ENCODE measurements around the gene TBC1D23.
"Not testable (repeated sequence)": the region's sequence is repeated elsewhere in the genome, so short reads cannot be mapped to it uniquely, and the experiment has no call there.

TBC1D23 gene

GRCh38 chr3:100260685-100261484 lies at the start of gene TBC1D23:
TBC1D23 (plus strand) TSS chr3:100260992; CDS start chr3:100261019, 27 bp downstream.
- Histone ChIP-seq H3K4me1 (peaks cover 35% of the 10 kb centered on the region), H3K4me3 (peak within 1 kb of the TSS; percentile 81), H3K27ac (peak within 1 kb of the TSS; percentile 84), H3K36me3 (no peaks in the 10 kb centered on the region), H3K9ac (peak within 1 kb of the TSS; percentile 86), H3K4me2 (peak within 1 kb of the TSS; percentile 94), H3K27me3 (no peaks in the 10 kb centered on the region), H4K20me1 (peaks cover 40% of the 10 kb centered on the region), H3K9me3 (no peaks in the 10 kb centered on the region)
- TF ChIP-seq Cebpa-rat (IDR thresholded peaks at IDR 0.05) = no peak

- H3K27me3 ChIP-seq = no peaks in the 10 kb centered on the region
- no peak overlapping the region for H3K9ac ChIP-seq
- no peaks in the 10 kb centered on the region for H4K20me1 ChIP-seq
- TF ChIP-seq Cebpa-rat (IDR thresholded peaks at IDR 0.05) = no peak
- no peaks in the 10 kb centered on the region for H3K9me3 ChIP-seq
- H3K4me1 ChIP-seq = peaks cover 22% of the 10 kb centered on the region
- no peak overlapping the region for H3K27ac ChIP-seq
- no peak overlapping the region for H3K4me2 ChIP-seq
- no peaks in the 10 kb centered on the region for H3K36me3 ChIP-seq
- no peak overlapping the region for H3K4me3 ChIP-seq
Observed at GRCh38 chr3:100213891-100214573, 46.8 kb upstream of the TBC1D23 start.

- peaks cover 22% of the 10 kb centered on the region for H3K4me1 ChIP-seq
- no peak for TF ChIP-seq Cebpa-rat (IDR thresholded peaks at IDR 0.05)
Observed at GRCh38 chr3:100214574-100214964, 46.2 kb upstream of the TBC1D23 start.

GRCh38 chr3:100216713-100217112 lies 44.1 kb upstream of the TBC1D23 start:
- no peak overlapping the region for H3K4me2 ChIP-seq
- no peak overlapping the region for H3K4me3 ChIP-seq
- H3K36me3 ChIP-seq = no peaks in the 10 kb centered on the region
- TF ChIP-seq Cebpa-rat (IDR thresholded peaks at IDR 0.05) = no peak
- H3K4me1 ChIP-seq = peaks cover under 1% of the 10 kb centered on the region; the same call in 1 of the 2 replicates
- no peak overlapping the region for H3K27ac ChIP-seq
- H3K9ac ChIP-seq = no peak overlapping the region
- no peaks in the 10 kb centered on the region for H3K27me3 ChIP-seq
- H4K20me1 ChIP-seq = no peaks in the 10 kb centered on the region
- peaks cover 5% of the 10 kb centered on the region for H3K9me3 ChIP-seq

More at GRCh38 chr3:100214574-100214964, 46.2 kb upstream of the TBC1D23 start:
- no peaks in the 10 kb centered on the region for H3K27me3 ChIP-seq
- H3K27ac ChIP-seq = no peak overlapping the region
- no peak overlapping the region for H3K4me2 ChIP-seq
- H3K36me3 ChIP-seq = no peaks in the 10 kb centered on the region
- H3K9me3 ChIP-seq = peaks cover 2% of the 10 kb centered on the region
- H3K4me3 ChIP-seq = no peak overlapping the region
- H4K20me1 ChIP-seq = no peaks in the 10 kb centered on the region
- no peak overlapping the region for H3K9ac ChIP-seq

DNA sequence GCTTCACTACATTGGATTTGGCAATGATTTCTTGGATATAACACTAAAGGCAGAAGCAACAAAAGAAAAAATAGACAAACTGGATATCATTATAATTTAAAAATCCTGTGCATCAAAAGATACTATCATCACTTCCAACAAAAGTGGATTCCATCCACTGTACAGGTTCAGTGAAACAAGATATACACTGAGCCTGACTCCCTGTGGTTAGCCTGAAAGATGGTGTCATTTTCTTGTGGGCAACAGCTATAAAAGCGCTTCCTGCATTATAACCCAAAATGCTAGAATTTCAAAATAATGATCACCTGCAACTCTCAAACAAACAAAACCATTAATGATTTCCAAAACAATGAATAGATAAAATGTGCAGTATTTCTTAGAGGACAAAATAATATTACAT lies 39.6 kb upstream of the TBC1D23 start:
- Histone ChIP-seq H3K36me3 (no peaks in the 10 kb centered on the region), H4K20me1 (no peaks in the 10 kb centered on the region), H3K27ac (no peak overlapping the region), H3K9me3 (peaks cover 10% of the 10 kb centered on the region), H3K4me1 (no peaks in the 10 kb centered on the region), H3K4me2 (no peak overlapping the region), H3K9ac (no peak overlapping the region), H3K27me3 (no peaks in the 10 kb centered on the region), H3K4me3 (no peak overlapping the region)
- no peak for TF ChIP-seq Cebpa-rat (IDR thresholded peaks at IDR 0.05)

GRCh38 chr3:100225193-100225592 lies 35.6 kb upstream of the TBC1D23 start:
- H4K20me1 ChIP-seq = no peaks in the 10 kb centered on the region
- H3K36me3 ChIP-seq = no peaks in the 10 kb centered on the region
- H3K27ac ChIP-seq = no peak overlapping the region
- TF ChIP-seq Cebpa-rat (IDR thresholded peaks at IDR 0.05) = no peak
- no peak overlapping the region for H3K9ac ChIP-seq
- H3K4me3 ChIP-seq = no peak overlapping the region
- H3K27me3 ChIP-seq = no peaks in the 10 kb centered on the region
- no peak overlapping the region for H3K4me2 ChIP-seq
- no peaks in the 10 kb centered on the region for H3K4me1 ChIP-seq
- peaks cover 15% of the 10 kb centered on the region for H3K9me3 ChIP-seq

GRCh38 chr3:100225883-100226282 lies 34.9 kb upstream of the TBC1D23 start:
- H3K4me1 ChIP-seq = no peaks in the 10 kb centered on the region
- H3K36me3 ChIP-seq = no peaks in the 10 kb centered on the region
- no peaks in the 10 kb centered on the region for H3K27me3 ChIP-seq
- H4K20me1 ChIP-seq = no peaks in the 10 kb centered on the region
- no peak overlapping the region for H3K27ac ChIP-seq
- no peak overlapping the region for H3K4me2 ChIP-seq
- no peak overlapping the region for H3K4me3 ChIP-seq
- H3K9ac ChIP-seq = no peak overlapping the region
- peaks cover 19% of the 10 kb centered on the region for H3K9me3 ChIP-seq
- no peak for TF ChIP-seq Cebpa-rat (IDR thresholded peaks at IDR 0.05)

DNA sequence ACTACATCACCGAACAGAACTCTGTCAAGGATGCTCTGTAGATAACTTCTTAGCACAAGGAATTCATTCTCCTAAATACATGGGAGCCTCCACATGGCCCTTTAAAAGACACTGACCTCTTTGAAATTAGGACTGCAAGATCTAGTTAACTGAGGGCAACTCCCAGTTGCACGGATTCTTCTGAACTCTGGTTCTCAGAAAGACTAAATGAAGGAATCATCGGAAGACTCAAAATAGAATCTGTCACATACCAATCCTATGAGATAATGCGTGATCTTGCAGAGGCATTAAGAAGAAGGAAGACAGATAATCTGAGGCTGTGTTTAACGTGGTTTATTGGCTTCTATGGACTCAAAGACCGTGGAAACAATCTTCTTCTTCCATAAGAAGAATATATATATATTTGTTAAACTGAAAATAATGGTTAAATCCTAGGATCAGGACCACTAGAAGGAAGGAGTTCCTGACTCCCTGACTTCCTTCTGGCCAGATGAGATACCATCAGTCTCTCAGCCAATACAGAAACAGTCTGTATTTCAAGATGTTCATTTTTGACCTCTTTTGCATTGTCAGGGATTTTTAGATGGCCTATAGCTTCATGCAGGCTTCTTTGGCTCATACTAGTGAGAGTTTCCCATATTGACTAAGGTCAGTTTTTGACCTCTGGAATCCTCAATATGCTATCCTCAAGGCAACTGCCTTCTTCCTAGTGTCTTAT lies 33.9 kb upstream of the TBC1D23 start:
- TF ChIP-seq Cebpa-rat (IDR thresholded peaks at IDR 0.05) = no peak
- no peak overlapping the region for H3K4me2 ChIP-seq

DNA sequence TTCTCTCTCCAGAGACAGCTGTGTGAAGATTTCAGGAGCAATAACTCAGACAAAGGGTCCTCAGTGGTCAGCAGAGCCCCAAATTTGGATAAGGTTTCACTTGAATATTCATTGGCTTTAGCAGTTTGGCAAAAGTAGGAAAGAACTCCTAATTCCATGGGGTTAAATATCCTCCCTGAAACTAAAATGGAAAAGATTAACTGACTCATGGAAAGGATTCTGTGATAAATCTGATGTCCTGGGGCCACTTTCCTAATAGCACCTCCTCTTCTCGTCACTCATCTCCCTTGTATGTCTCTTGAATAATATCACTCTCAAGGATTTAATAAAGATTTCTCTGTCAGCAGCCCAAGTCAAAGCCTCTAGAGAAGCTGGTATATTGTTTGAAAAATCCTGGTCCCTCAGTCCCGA lies 33.3 kb upstream of the TBC1D23 start:
- Histone ChIP-seq H3K9me3 (peaks cover 19% of the 10 kb centered on the region), H3K9ac (no peak overlapping the region), H3K4me2 (no peak overlapping the region), H4K20me1 (no peaks in the 10 kb centered on the region), H3K27me3 (no peaks in the 10 kb centered on the region), H3K4me1 (no peaks in the 10 kb centered on the region), H3K36me3 (no peaks in the 10 kb centered on the region), H3K27ac (no peak overlapping the region), H3K4me3 (no peak overlapping the region)
- TF ChIP-seq Cebpa-rat (IDR thresholded peaks at IDR 0.05) = no peak

More for the DNA sequence above, 33.9 kb upstream of the TBC1D23 start:
- H3K36me3 ChIP-seq = no peaks in the 10 kb centered on the region
- no peak overlapping the region for H3K27ac ChIP-seq
- no peak overlapping the region for H3K9ac ChIP-seq
- H3K4me1 ChIP-seq = no peaks in the 10 kb centered on the region
- peaks cover 19% of the 10 kb centered on the region for H3K9me3 ChIP-seq
- H3K27me3 ChIP-seq = no peaks in the 10 kb centered on the region
- no peaks in the 10 kb centered on the region for H4K20me1 ChIP-seq
- H3K4me3 ChIP-seq = no peak overlapping the region

- H3K9ac ChIP-seq = no peak overlapping the region
Observed at GRCh38 chr3:100228247-100228646, 32.5 kb upstream of the TBC1D23 start.

DNA sequence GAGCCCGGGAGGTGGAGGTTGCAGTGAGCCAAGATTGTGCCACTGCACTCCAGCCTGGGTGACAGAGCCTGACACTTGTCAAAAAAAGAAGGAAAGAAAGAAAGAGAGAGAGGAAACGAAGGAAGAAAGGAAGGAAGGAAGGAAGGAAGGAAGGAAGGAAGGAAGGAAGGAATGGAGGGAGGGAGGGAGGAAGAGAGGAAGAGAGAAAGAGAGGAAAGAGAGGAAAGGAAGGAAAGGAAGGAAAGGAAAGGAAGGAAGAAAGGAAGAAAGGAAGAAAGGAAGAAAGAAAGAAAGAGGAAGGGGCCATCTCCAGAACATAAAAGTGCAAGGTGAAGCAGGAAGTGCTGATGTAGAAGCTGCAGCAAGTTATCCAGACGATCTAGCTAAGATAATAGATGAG lies 31.6 kb upstream of the TBC1D23 start:
- peaks cover 19% of the 10 kb centered on the region for H3K9me3 ChIP-seq
- H3K27me3 ChIP-seq, H3K9ac ChIP-seq, H3K36me3 ChIP-seq, H3K4me2 ChIP-seq, H3K27ac ChIP-seq, H3K4me3 ChIP-seq, H3K4me1 ChIP-seq, H4K20me1 ChIP-seq: not testable (repeated sequence)

More at GRCh38 chr3:100228247-100228646, 32.5 kb upstream of the TBC1D23 start:
- H3K4me3 ChIP-seq = no peak overlapping the region
- no peaks in the 10 kb centered on the region for H3K4me1 ChIP-seq
- H3K36me3 ChIP-seq = no peaks in the 10 kb centered on the region
- H3K4me2 ChIP-seq = no peak overlapping the region
- no peaks in the 10 kb centered on the region for H3K27me3 ChIP-seq
- peaks cover 19% of the 10 kb centered on the region for H3K9me3 ChIP-seq
- TF ChIP-seq Cebpa-rat (IDR thresholded peaks at IDR 0.05) = no peak
- H4K20me1 ChIP-seq = no peaks in the 10 kb centered on the region
- no peak overlapping the region for H3K27ac ChIP-seq
